GM04503 (cell line): ENCODE measurements around the gene IQSEC1.

Source experiments
- DNase-seq: peaks from one replicate; pipeline ENCODE4 v3.0.0-alpha.2; 2012; ENCODE audit warnings: low read depth

Gene IQSEC1

GRCh38 chr3:13073326-13074005 is at the start of gene IQSEC1:
TSS of gene IQSEC1 (minus strand) at chr3:13073429. CDS start at chr3:13073014, 415 bp downstream.
- DNase-seq: no peak

- DNase-seq: no peak
Observed at GRCh38 chr3:13122081-13123012, 49.1 kb upstream of the IQSEC1 start.

GRCh38 chr3:13121553-13122001 is 48.3 kb upstream of the IQSEC1 start:
- DNase-seq: no peak

- DNase-seq: no peak
Observed at GRCh38 chr3:13120928-13121552, 47.8 kb upstream of the IQSEC1 start.

- no peak for DNase-seq
Observed at GRCh38 chr3:13120289-13120927, 47.2 kb upstream of the IQSEC1 start.

GRCh38 chr3:13119471-13120220 is 46.4 kb upstream of the IQSEC1 start:
- DNase-seq: no peak

GRCh38 chr3:13116426-13116825 is 43.2 kb upstream of the IQSEC1 start:
- DNase-seq: no peak

- no peak for DNase-seq
Observed at GRCh38 chr3:13115991-13116390, 42.8 kb upstream of the IQSEC1 start.

- DNase-seq: no peak
Observed at GRCh38 chr3:13115576-13115910, 42.3 kb upstream of the IQSEC1 start.

- DNase-seq: no peak
Observed at GRCh38 chr3:13114811-13115575, 41.8 kb upstream of the IQSEC1 start.

- no peak for DNase-seq
Observed at GRCh38 chr3:13113346-13114330, 40.4 kb upstream of the IQSEC1 start.

GRCh38 chr3:13112521-13113345 is 39.5 kb upstream of the IQSEC1 start:
- no peak for DNase-seq

GRCh38 chr3:13111873-13112520 is 38.8 kb upstream of the IQSEC1 start:
- no peak for DNase-seq

GRCh38 chr3:13111173-13111872 is 38.1 kb upstream of the IQSEC1 start:
- DNase-seq: no peak

- DNase-seq: no peak
Observed at GRCh38 chr3:13110678-13111116, 37.5 kb upstream of the IQSEC1 start.

- no peak for DNase-seq
Observed at GRCh38 chr3:13109516-13109915, 36.3 kb upstream of the IQSEC1 start.

- no peak for DNase-seq
Observed at GRCh38 chr3:13108861-13109260, 35.6 kb upstream of the IQSEC1 start.
